RPMI7951 (cell line): ENCODE measurements around the gene RASL12. TPM values are rescaled to one million over a fixed set of nuclear protein-coding genes. Genes with fewer than 3 reads are reported as not detected.
"Not testable (repeated sequence)": the region's sequence is repeated elsewhere in the genome, so short reads cannot be mapped to it uniquely, and the experiment has no call there.

ENCODE experiments used
- DNase-seq: peaks from one replicate; pipeline ENCODE4 v3.0.0-alpha.2; 2012; ENCODE audit warnings: low read depth
- total RNA-seq: library from RNA; depleted of rRNA; stranded (reverse); fragments of >200 nt; shearing (Covaris generic); gene quantifications from 2 replicates; pipeline ENCODE4 v1.2.3, GENCODE V29; 2014; rRNA removed

The RASL12 gene
- total RNA-seq, 1 experiment from 2014 or later: 0.48 TPM

- peak; percentile 78 for DNase-seq
Observed at GRCh38 chr15:65028921-65029735, 38.7 kb downstream of the RASL12 start, which contains the start of gene MTFMT. MTFMT (minus strand) TSS chr15:65029639; CDS start chr15:65029613, 26 bp downstream.

- DNase-seq: no peak
Observed at GRCh38 chr15:65028338-65028737, 39.5 kb downstream of the RASL12 start.

- DNase-seq: no peak
Observed at GRCh38 chr15:65027593-65027992, 40.2 kb downstream of the RASL12 start.

GRCh38 chr15:65026756-65027155 is 41.0 kb downstream of the RASL12 start:
- peak; percentile 28 for DNase-seq

GRCh38 chr15:65021488-65021887 is 46.3 kb downstream of the RASL12 start:
- no peak for DNase-seq

- no peak for DNase-seq
Observed at GRCh38 chr15:65020419-65020818, 47.4 kb downstream of the RASL12 start.

- not testable (repeated sequence) for DNase-seq
Observed at GRCh38 chr15:65011198-65011597, 56.6 kb downstream of the RASL12 start.

GRCh38 chr15:65008983-65009382 is 58.8 kb downstream of the RASL12 start:
- no peak for DNase-seq

- DNase-seq: no peak
Observed at GRCh38 chr15:65006876-65007275, 60.9 kb downstream of the RASL12 start.

GRCh38 chr15:65004993-65005392 is 62.8 kb downstream of the RASL12 start:
- DNase-seq: no peak

Other genes starting within 250 kb of the RASL12 start
- 13.8 and 19.5 TPM in 2 replicates for gene PIF1, start 242.3 kb downstream of the RASL12 start, total RNA-seq
- gene PLEKHO2, start 226.1 kb downstream of the RASL12 start, total RNA-seq: 18.5 and 22.3 TPM in 2 replicates
- gene ANKDD1A, start 156.1 kb downstream of the RASL12 start, total RNA-seq: 8.1 and 8.5 TPM in 2 replicates
- gene SPG21, start 78.1 kb downstream of the RASL12 start, total RNA-seq: 80.7 and 94.9 TPM in 2 replicates
- 23.8 and 27.9 TPM in 2 replicates for gene MTFMT, start 38.4 kb downstream of the RASL12 start, total RNA-seq
- not detected in 2 replicates for gene SLC51B, start 22.6 kb downstream of the RASL12 start, total RNA-seq
- not detected in 2 replicates for gene KBTBD13, start 8.8 kb upstream of the RASL12 start, total RNA-seq
- gene UBAP1L, start 47.2 kb upstream of the RASL12 start, total RNA-seq: 0.12 and 0.39 TPM in 2 replicates
- 15.1 and 19.1 TPM in 2 replicates for gene PDCD7, start 65.8 kb upstream of the RASL12 start, total RNA-seq
- 24.9 and 26.9 TPM in 2 replicates for gene CLPX, start 117.4 kb upstream of the RASL12 start, total RNA-seq
- gene CILP, start 143.5 kb upstream of the RASL12 start, total RNA-seq: 0.10 TPM in 1 of 2 replicates, not detected in the other
- 7.7 and 8.2 TPM in 2 replicates for gene PARP16, start 218.9 kb upstream of the RASL12 start, total RNA-seq
- not detected in 2 replicates for gene RNU5A-1, start 228.1 kb upstream of the RASL12 start, total RNA-seq
- gene RNU5B-1, start 236.7 kb upstream of the RASL12 start, total RNA-seq: not detected in 2 replicates